ENCODE measurements around the gene TMEM44. TPM values are rescaled to one million over a fixed set of nuclear protein-coding genes. Genes with fewer than 3 reads are reported as not detected.

The TMEM44 gene
- total and polyA plus RNA-seq, 2 donors (not counting 3 experiments of a cell fraction or from before 2014, with no cell fraction given): 93.8 to 125 TPM

DNA sequence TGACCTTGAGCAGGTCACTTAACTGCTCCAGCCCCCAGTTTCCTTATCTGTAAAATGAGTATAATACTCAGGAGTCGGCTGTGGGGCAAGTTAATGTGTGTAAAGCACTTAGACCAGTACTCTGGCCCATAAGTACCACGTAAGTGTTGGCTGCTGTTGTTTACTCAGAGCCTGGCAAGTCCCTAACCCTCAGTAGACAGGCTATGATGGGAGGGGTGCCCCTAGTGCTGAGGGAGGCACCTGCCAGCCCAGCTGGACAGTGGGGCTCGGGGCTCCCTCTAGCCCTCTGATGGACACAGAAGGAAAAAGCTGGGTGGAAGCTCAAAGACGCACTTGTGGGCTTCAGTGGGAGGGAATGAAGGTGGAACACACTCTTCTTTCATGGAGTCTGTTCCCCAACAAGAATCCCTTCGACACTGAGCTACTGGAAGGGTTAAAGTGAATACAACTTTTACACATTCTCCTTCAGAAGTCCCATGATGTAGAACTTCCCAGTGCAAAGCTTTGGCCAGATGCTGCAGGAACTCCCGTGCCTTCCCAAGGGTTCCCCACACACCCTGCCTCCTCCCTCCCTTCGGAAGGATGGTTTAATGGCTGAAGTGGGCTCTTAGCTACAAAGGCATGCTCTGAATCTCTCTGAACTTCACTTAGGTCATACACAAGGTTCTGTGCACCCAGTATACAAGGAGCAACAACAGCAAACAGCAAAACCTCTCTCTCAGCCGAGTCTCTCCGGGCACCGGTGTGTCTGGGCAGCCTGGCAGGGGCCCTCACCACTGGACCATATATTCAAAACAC lies 25.4 kb downstream of the TMEM44 start:
- Histone ChIP-seq H3K27ac (ENCODE audit: insufficient read depth, low read depth, low read length) (no peak overlapping the region), H3K9me3 (replicated peaks; ENCODE audit: control insufficient read depth, insufficient read depth, low read length) (no peaks in the 10 kb centered on the region), H4K20me1 (replicated peaks; ENCODE audit: control insufficient read depth, extremely low read depth, insufficient read depth, low read length) (no peaks in the 10 kb centered on the region), H3K9ac (replicated peaks; ENCODE audit: extremely low read depth, insufficient read depth, low read length) (no peak overlapping the region), H3K4me2 (ENCODE audit: insufficient read depth, low read length) (no peak overlapping the region), H3K79me2 (ENCODE audit: control insufficient read depth, insufficient read depth, low read length) (no peaks in the 10 kb centered on the region), H2AFZ (ENCODE audit: low read depth, low read length) (no peak overlapping the region), H3K36me3 (ENCODE audit: control insufficient read depth in 2 of 2, extremely low read depth in 1 of 2, insufficient read depth in 2 of 2, low read length in 2 of 2) (peaks cover 8 to 34% of the 10 kb centered on the region in 2 experiments), H3K27me3 (ENCODE audit: control insufficient read depth in 2 of 2, insufficient read depth in 2 of 2, low read length in 2 of 2) (no peaks in the 10 kb centered on the region), H3K4me3 (replicated peaks in 1 of 3; ENCODE audit: insufficient read depth in 1 of 3, low read depth in 1 of 3, low read length in 3 of 3) (no peak overlapping the region), H3K4me1 (ENCODE audit: control insufficient read depth, extremely low read depth, insufficient read depth, low read length) (no peaks in the 10 kb centered on the region), H3K9me1 (replicated peaks; ENCODE audit: control insufficient read depth, extremely low read depth, insufficient read depth, low read length) (no peaks in the 10 kb centered on the region)
- DNase-seq (ENCODE audit: low read depth, low spot score): no peak
- ChIA-PET POLR2A (no interaction called here), CTCF (interaction anchor here (0.9 to 1.5 kb wide), 4 partner anchors 14 to 65 kb away, joined by 3 to 10 read pairs (median 4); partner anchors contain the start of gene LSG1)
- intact Hi-C loops (cut with micrococcal nuclease) (no loop called here), dilution Hi-C loops (cut with MboI; ENCODE audit: extremely low pct_ligation_motif_present, low sequenced_read_pairs) (no loop called here)
- no TSS peak for BruUV-seq (replicated peaks)
- FAIRE-seq: no peak
- no peak for TF ChIP-seq JUN (IDR thresholded peaks at IDR 0.05; ENCODE audit: borderline replicate concordance, insufficient read depth, insufficient read length, low read depth)
- TF ChIP-seq POLR2AphosphoS5 (IDR thresholded peaks at IDR 0.05; ENCODE audit: insufficient read depth, low read depth, low read length): no peak
- TF ChIP-seq MYC (IDR thresholded peaks at IDR 0.05; ENCODE audit: low read depth, low read length): no peak
- TF ChIP-seq EZH2 (IDR thresholded peaks at IDR 0.05; ENCODE audit: borderline replicate concordance, low read depth, low read length, severe bottlenecking): no peak
- TF ChIP-seq CTCF (IDR thresholded peaks at IDR 0.05; ENCODE audit: extremely low read depth in 1 of 2, insufficient read depth in 1 of 2, low read depth in 1 of 2, low read length in 2 of 2): no peak
- TF ChIP-seq POLR2A (IDR thresholded peaks at IDR 0.05; ENCODE audit: low read depth, low read length): no peak
